GM12874 (cell line): Measurements from ENCODE around the gene CDH16.

Source experiments
- CTCF ChIP-seq: IDR thresholded peaks from 2 replicates; pipeline ENCODE4 v1.5.1; 2011; ENCODE audit warnings: low read depth, mild to moderate bottlenecking, control low read depth, low read length, moderate library complexity; ENCODE audit not compliant: insufficient read depth

The CDH16 gene

GRCh38 chr16:66928702-66929388, 10.2 kb upstream of the CDH16 start:
- TF ChIP-seq CTCF = peak; percentile 51

DNA sequence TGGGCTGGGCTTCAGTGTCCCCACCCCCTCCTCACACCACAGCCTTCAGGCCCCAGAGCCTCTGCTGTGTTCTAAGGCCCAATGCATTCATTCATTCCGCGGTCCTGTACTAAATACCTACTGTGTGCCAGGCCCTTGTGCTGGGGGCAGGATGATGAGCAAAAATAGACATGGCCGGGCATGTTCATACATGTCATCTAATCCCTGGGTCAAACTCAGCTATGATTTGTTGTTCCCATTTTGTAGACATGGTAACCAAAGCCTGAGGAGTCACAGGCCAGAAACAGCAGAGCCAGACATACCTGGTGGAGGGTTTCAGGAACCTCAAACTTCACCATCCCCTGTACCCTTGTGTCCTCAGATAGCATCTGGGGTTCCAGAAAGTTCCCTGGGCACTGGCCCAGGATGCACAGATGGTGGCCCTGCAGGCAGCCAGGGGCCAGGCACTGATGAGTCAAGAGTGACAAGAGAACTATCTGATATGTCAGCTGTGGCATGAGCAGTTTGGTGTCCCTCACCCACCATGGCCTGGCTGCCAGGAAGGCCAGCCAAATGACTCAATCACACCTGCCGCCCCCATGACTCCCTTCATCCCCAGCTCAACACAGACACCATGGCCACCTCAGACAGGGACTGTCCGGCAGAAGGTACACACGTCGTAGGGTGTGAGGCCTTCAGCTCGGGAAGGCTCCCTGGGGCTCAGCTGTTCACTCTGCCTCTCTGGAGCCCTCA, 9.4 kb upstream of the CDH16 start:
- no peak for TF ChIP-seq CTCF

DNA sequence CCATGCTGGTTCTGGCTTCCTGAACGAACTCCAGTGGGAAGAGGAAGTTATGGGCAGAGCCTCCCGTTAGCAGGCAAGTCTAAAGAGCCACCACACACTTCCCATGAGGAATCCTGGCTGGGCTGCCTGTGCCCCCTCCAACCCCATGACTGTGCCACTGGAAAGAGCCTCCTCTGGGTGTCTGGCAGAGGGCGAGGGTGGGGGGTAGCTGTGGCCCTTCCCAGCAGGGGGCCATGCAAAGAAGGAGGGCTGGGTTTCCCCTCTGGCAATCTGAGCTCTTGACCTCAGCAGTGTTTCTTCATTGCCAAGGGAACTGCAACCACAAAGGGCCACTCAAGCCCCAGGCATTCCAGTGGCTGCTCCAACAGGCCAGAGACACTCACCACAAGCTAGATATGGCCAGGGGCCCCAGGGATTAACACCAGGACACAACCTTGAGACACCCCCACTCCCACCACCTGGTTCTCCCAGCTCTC, 8.3 kb upstream of the CDH16 start:
- TF ChIP-seq CTCF = no peak

DNA sequence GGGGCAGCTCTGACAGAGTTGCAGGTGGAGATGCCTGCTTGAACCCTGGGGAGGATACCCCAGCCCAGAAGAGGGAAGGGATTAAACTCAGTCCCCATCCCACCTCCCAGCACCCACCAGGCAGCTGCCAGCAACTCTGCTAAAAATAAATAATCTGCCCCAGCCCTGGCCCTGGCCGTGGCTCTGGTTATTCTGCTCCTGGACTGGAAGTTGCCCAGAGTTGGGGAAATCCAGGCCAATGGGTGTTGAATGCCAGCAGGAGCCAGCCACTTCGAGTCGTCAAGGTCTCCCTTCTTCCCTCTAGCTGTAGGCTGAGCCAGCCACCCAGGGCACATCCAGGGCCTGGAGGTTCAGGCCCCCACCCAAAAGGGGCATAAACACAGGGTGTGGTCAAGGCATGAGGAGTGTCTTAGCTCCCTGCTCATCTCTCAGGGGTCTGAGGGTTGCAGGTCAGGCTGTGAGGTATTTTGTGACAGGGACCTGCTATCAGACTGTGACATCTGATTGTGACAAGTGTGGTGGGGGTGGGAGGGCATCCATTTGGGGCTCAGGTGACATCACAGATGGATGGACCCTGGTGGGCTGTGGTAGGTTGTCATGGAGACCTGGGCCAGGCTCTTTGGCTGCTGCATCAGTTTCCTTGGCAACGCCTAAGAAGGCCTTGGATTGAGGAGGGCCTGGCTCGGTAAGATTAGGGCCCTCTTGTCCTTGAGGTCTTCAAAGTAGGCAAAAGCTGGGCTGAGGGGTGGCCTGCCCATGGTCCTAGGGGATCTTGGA, 7.7 kb upstream of the CDH16 start:
- no peak for TF ChIP-seq CTCF

GRCh38 chr16:66925322-66925840, 6.7 kb upstream of the CDH16 start, which contains the start of gene RRAD:
RRAD (minus strand) TSS chr16:66925535; CDS start chr16:66925179, 356 bp downstream.
- TF ChIP-seq CTCF = no peak

DNA sequence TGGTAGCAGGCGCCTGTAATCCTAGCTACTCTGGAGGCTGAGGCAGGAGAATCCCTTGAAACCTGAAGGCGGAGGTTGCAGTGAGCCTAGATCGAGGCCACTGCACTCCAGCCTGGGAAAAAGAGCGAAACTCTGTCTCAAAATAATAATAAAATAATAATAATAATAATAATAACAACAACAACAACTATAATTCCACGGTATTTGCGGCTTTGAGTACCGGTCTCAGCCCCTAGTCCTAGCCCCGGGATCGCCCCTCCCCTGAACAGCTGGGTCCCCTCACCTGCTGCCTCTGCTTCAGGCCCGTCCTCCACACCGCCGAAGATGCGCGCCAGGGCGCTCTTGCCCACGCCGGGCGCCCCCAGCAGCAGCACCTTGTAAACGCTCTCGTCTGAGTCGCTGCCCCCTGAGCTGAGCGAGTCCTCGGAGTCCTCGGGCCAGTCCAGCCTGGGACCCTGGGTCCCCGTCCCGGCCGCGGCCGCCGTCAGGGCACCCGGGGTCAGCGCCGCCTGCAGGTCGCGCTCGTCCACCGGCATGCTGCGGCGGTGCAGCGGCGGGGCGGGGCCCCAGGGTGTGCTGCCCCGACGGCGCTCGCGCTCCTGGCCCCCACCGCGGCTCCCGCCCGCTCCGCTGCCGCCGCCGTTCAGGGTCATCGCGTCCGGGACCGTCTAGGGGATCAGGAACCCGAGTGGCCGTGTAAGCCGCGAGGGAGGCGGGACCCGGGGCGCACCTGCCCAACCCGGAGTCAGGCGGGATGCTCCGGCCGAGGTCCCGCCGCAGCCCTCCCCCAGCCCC, 6.0 kb upstream of the CDH16 start:
- peak; percentile 63 for TF ChIP-seq CTCF
